RCC 7860 (cell line): ENCODE data around the gene S100Z.
"Not testable (repeated sequence)": the region's sequence is repeated elsewhere in the genome, so short reads cannot be mapped to it uniquely, and the experiment has no call there.

Experiments used
- DNase-seq: peaks from one replicate; pipeline ENCODE4 v3.0.0-alpha.2; 2015; ENCODE audit warnings: low spot score
- FAIRE-seq: peaks from 2 replicates; lab custom pipeline; 2012; peaks lifted over from hg19 to GRCh38; lab: Jason Lieb, UNC

The S100Z gene

GRCh38 chr5:76849419-76850291 lies at the start of gene S100Z:
S100Z (plus strand) TSS chr5:76850014; CDS start chr5:76875360, 25,346 bp downstream.
- no peak for DNase-seq
- no peak for FAIRE-seq

- FAIRE-seq (no peak), DNase-seq (no peak)
These were observed 49.2 kb upstream of the S100Z start for GRCh38 chr5:76800579-76800978.

DNA sequence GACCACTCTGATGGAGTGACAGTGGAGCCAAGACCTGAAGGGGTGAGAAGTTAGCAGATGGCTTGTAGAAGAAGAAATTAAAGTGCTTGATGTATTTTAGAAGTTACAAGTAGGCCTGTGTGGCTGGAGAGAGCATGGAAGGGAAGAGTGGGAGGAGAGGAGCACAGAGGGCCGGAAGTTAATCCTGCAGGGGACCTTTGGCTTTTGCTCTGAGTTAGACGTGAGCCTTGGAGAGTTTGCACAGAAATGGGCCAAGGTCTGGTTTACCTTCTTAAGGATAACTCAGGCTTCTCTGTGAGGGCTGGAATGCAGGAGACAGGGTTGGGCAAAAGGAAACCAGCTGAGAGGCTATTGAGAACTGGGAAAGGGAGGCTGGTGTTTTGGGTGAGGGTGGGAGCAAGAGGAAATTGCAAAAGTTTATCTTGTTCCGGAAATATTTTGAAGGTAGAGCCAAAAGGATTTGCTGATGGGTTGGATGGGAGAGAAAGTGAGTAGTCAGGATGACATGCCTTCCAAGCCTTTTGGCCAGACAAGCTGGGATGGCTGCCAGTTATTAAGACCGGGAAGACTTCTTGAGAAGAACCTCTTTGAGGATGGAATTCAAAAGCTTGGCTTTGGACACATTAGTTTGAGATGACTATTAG lies 48.5 kb upstream of the S100Z start:
- DNase-seq (no peak), FAIRE-seq (no peak)

DNA sequence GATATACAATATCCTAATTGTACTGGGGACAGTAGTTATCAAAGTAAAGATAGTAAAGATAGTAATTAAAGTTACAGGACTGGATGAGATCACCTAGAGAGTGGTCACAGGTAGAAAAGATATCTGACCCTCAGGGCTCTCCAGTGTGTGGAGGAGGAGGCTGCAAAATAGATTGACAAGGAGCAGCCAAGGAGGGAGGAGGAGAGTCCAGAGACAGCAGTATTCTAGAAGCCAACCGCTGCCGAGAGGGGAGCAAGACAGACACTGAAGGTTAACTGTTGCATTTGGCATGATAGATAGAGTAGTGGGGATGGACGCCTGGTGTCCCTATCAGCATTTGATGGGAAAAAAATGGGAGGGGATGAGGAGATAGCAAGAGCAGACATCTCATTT lies 48.0 kb upstream of the S100Z start:
- FAIRE-seq (no peak), DNase-seq (no peak)

DNA sequence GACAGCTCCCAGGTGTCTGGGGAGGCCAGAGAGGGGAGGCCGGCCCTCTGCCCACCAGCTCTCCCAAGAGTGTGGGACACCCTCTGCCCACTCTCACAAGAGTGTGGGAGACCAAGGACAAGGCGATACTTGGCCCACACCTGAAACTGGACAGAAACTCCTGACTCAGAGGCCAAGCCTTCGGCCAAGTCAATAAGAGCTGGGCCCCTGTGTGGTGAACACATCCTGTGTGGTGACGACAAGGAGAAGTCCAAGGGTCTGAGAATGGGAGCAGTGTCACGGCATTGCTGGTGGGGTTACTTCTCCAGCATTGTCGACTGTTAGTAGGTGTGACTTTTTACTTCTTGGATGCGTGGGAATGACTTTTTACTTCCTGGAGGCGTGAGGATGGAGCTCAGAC lies 45.5 kb upstream of the S100Z start:
- peak; percentile 78 for DNase-seq
- no peak for FAIRE-seq

DNA sequence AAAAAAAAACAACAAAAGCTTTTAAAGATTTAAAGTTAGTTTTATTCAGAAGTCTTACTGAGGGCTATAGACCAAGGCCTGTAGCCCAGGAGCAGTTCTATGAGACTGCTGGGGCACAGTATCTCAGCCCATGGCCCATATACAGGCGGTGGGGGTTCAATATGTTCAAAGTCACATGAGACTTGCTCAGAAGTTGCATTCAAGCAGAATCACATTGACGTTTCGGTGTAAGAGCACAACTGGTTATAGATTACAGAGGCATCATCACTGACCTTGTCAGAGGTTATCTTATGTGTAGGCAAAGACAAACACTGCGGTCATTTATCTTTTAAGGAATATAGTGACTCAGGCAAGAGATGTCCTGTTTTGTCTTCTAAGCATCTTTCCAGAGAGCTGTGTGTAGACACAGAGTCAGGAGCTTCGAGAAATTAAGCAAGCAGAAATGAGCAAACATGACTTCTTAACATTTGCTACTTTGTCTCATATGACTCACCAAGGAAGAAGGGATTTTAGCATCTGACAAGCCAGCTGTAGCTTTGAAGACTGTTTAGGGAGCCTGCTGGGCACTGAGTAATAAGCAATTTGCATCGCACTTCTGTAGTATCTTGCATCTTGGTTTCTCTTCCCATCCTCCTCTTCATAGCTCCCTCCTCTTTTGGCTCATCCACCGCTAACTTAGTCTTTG lies 43.9 kb upstream of the S100Z start:
- DNase-seq (peak; percentile 98), FAIRE-seq (peak; percentile 94)

- FAIRE-seq (peak; percentile 85), DNase-seq (peak; percentile 82)
These were observed 42.5 kb upstream of the S100Z start for GRCh38 chr5:76807296-76807695.

DNA sequence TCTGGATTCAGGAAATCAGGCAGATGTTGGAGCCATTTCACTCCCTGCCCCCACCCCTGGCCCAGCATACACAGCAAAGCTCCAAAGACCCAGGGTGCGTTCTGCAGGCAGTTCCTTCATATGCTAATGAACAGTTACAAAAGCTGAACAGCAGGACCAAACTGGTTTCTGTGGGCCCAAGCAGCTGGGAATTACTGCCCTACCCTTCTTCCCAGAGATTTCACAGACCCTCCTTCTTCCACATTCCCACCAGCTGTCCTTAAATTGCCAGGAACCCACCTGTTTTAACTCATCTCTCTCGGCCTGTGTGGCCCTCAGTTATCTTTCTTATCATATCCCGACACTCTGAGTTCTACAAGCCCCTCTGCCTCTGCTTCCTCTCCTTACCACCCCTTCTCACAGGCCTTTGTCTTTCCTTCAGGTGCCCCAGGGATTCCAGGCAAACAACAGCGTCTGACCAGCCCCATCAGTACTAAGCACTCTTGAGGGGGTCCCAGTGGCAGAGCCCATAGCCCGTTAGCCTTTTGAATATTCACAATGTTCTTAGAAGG lies 41.6 kb upstream of the S100Z start:
- no peak for DNase-seq
- no peak for FAIRE-seq

DNA sequence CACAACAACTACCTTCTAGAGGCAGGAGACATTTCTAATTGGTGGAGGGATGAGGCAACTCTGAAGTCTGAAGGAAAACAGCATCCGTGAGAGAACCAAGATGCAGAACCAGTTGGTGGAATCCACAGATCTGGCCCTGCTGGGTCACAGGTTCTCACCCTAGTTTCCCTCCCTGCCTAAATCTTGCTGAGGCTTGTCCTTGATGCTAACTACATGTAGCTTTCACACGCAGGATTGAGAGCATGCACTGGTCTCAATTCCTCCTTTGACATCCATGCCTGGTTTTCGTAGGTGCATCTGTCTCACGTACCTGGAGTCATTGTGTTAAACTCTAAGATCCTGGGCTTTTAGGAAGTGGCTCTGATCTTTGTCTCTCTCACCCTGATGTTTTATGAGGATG lies 40.7 kb upstream of the S100Z start:
- no peak for FAIRE-seq
- DNase-seq, result no peak

DNA sequence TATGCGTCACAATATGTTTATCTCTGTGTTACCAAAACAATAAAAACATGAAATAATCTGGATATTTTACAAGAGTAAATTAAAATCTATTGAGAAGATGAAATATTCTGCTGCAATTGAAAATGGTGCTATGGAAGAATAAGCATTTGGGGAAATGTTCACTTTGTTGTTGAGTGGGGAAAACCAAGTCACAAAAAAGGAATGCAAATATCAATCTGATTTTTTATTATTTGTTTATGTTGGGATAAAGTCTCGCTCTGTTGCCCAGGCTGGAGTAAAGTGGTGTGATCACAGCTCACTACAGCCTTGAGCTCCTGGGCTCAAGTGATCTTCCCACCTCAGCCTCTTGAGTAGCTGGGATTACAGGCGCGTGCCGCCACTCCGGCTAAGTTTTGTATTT lies 39.6 kb upstream of the S100Z start:
- FAIRE-seq, result no peak
- no peak for DNase-seq

DNA sequence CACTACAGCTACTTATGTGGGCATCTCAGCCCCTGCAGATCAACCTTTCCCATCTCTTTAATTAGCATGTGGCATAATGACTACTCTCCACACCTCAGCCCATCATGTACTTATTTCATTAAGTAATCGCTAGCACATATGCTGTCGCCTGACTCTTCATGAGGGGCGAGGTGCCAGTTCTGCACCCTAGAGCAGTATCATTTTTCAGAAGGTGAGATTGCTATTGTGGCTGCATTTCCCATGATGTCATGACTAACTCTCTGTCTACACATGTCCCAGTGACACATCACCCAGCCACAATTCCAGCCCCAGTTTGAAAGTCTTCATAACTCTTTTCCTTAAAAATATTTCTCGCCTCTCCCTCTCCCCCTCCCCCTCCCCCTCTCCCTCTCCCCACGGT lies 38.6 kb upstream of the S100Z start:
- FAIRE-seq, result no peak

GRCh38 chr5:76812209-76812608 lies 37.6 kb upstream of the S100Z start:
- FAIRE-seq, DNase-seq: not testable (repeated sequence)

More for the DNA sequence above, 38.6 kb upstream of the S100Z start:
- DNase-seq, result peak; percentile 72

DNA sequence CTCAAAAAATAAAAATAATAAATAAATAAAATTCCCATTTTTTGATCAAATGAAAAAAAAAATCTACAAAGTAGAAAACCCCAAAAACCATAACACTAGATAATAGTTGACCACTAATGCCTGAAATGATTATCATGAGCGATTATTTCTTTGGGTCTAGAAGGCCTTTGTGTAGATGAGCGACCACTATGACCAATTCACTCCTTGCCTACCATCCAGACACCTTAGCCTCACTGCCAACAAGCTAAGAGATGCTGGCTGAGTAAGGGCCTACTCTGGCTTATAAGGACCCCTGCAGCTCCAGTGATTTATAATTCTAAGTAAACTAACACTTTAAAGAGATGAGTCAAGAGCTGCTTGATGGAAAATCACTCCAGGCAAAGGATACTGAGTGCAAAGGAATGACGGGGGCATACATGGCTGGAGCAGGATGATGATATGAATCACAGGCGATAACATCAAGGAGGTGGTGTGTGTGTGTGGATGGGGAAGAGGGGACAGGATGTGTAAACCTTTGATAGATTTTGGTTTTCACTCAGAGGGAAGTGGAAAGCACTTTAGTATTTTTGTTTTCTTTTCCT lies 35.7 kb upstream of the S100Z start:
- DNase-seq (peak; percentile 90), FAIRE-seq (peak; percentile 80)

DNA sequence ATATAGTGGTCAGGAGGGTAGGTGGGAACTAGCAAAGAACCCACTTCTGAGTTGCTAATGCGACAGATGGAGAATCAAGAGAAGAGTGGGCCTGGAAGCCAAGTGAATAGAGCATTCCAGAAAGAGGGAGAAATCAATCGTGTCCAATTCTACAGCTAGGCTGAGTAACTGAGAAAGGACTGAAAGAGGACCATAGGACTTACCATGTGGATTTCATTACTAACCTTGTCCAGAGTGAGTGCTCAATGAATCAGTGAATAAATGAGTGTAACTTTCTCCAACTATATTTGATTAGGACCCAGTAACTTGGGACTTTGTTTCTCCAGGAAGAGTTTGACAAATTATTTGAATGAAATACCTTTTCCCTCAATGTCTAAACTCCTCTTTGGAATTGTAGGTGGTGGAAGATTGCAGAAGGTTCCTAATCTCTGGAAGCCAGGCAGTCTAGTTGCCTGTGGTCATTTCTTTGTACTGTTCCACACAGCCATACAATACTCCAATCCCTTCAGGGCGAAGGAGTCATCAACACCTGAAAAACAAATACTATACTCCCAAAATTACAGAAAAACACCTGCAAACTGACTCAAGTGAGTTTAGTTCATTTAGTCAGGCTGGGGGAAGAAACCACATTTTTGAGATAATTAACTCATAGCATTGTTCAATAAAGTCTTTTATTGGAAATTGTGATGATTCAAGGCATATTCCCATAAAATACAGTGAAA lies 33.5 kb upstream of the S100Z start:
- FAIRE-seq (no peak), DNase-seq (no peak)

DNA sequence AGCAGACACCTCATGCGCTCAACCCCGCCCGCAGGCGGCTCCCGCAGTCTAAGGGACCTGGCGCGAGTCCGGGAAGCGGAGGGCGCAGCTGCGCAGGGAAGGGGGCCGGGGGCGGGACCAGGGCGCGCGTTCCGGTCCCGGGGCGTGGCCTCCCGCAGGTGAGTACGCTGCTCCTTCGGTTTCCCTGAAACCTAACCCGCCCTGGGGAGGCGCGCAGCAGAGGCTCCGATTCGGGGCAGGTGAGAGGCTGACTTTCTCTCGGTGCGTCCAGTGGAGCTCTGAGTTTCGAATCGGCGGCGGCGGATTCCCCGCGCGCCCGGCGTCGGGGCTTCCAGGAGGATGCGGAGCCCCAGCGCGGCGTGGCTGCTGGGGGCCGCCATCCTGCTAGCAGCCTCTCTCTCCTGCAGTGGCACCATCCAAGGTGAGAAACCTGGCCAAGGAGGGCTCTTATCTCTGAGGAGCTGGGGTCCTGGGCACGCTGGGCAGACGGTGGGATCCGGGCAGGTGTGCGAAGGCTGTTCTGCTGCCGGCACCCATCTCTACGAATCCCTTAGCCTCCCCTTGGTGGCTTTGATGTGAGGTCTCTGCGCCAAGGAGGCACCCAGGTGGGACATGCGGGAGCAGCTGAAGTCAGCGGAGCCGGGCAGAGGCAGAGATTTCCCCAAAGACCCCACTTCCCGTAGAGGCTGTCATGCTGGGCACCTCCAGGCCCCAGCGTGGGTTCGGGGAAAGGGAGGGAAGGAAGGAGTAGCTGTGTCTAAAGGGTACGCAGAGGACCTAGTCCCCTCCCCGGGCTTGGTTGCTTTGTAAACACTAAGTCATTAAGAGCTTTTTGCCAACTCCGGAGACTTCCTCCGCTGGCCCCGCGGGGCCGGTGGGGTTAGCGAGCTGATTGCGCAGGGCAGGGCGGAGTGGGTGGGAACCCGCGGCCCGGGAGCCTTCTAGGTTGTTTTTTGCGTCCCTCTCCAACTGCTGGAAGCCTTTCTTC lies 30.7 kb upstream of the S100Z start, which contains the start of gene F2RL1:
TSS of gene F2RL1 (plus strand) at position 187 of the 988 bp plus-strand sequence. CDS start at position 340, 153 bp downstream.
- no peak for DNase-seq
- no peak for FAIRE-seq

GRCh38 chr5:76819851-76820525 lies 29.8 kb upstream of the S100Z start:
- no peak for DNase-seq
- FAIRE-seq, result no peak

GRCh38 chr5:76820526-76820890 lies 29.3 kb upstream of the S100Z start:
- no peak for FAIRE-seq
- DNase-seq, result no peak

DNA sequence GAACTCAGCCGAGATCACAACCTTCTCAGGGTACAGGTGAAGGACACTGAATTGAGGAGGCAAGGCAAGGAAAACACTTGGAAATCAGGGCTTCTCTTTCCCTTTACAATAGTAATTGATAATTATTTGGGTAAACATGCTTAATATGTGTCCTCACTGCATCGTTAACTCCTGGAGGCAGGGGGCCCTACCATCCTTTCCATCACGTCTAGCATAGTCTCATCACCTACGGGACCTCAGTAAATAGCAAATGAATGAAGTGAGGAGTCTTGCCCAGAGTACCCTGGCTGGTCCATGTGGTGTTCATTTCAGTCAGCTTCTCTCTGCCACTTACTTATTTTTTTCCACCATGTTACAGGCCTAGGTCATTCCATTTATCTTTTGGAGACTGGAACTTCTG lies 28.7 kb upstream of the S100Z start:
- no peak for DNase-seq
- no peak for FAIRE-seq
